Measurements from ENCODE around the gene IER5. TPM values are rescaled to one million over a fixed set of nuclear protein-coding genes. Genes with fewer than 3 reads are reported as not detected.
A peak's percentile ranks its signal among the peaks of the same experiment; 100 is the strongest.

IER5 gene
- total and polyA plus RNA-seq, 9 of the 15 experiments (the other 6 are each of a cell fraction or from before 2014, with no cell fraction given): 2.4 to 32.1 (median 12.0) TPM

GRCh38 chr1:181088079-181089016 is at the start of gene IER5 (continued):
- TF ChIP-seq, protein P1, sequence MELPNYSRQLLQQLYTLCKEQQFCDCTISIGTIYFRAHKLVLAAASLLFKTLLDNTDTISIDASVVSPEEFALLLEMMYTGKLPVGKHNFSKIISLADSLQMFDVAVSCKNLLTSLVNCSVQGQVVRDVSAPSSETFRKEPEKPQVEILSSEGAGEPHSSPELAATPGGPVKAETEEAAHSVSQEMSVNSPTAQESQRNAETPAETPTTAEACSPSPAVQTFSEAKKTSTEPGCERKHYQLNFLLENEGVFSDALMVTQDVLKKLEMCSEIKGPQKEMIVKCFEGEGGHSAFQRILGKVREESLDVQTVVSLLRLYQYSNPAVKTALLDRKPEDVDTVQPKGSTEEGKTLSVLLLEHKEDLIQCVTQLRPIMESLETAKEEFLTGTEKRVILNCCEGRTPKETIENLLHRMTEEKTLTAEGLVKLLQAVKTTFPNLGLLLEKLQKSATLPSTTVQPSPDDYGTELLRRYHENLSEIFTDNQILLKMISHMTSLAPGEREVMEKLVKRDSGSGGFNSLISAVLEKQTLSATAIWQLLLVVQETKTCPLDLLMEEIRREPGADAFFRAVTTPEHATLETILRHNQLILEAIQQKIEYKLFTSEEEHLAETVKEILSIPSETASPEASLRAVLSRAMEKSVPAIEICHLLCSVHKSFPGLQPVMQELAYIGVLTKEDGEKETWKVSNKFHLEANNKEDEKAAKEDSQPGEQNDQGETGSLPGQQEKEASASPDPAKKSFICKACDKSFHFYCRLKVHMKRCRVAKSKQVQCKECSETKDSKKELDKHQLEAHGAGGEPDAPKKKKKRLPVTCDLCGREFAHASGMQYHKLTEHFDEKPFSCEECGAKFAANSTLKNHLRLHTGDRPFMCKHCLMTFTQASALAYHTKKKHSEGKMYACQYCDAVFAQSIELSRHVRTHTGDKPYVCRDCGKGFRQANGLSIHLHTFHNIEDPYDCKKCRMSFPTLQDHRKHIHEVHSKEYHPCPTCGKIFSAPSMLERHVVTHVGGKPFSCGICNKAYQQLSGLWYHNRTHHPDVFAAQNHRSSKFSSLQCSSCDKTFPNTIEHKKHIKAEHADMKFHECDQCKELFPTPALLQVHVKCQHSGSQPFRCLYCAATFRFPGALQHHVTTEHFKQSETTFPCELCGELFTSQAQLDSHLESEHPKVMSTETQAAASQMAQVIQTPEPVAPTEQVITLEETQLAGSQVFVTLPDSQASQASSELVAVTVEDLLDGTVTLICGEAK (IDR thresholded peaks at IDR 0.05): peak; percentile 48; the same call in 1 of the 2 replicates
- TF ChIP-seq, protein P1 (CRISPR knock-in tag; IDR thresholded peaks at IDR 0.05): peak; percentile 38; the same call in 1 of the 2 replicates
- TF ChIP-seq NCOA6 (IDR thresholded peaks at IDR 0.05) (no peak), KAT2B (IDR thresholded peaks at IDR 0.05; ENCODE audit: low read depth, low read length) (no peak), ZFP91 (CRISPR knock-in tag; IDR thresholded peaks at IDR 0.05) (peak; percentile 98), DIDO1 (tag; IDR thresholded peaks at IDR 0.05; ENCODE audit: low read depth) (no peak; the same call in 1 of the 2 replicates), ZNF561 (CRISPR knock-in tag; conservative IDR thresholded peaks at IDR 0.05) (no peak), RFX5 (IDR thresholded peaks at IDR 0.05; ENCODE audit: low read depth, low read length) (peak; percentile 58; the same call in 1 of the 2 replicates), SP2 (IDR thresholded peaks at IDR 0.05; ENCODE audit: extremely low read depth, low read depth, low read length, poor library complexity, severe bottlenecking) (peak; percentile 15), WHSC1 (IDR thresholded peaks at IDR 0.05; ENCODE audit: low read length) (no peak), POLR2AphosphoS5 (IDR thresholded peaks at IDR 0.05; ENCODE audit: control insufficient read depth, insufficient read depth, low read depth, low read length) (peak; percentile 100), FOXJ3 (CRISPR knock-in tag; IDR thresholded peaks at IDR 0.05) (no peak), CBFB (CRISPR knock-in tag; IDR thresholded peaks at IDR 0.05) (peak; percentile 77; the same call in 1 of the 2 replicates)
- TF ChIP-seq, protein P2, sequence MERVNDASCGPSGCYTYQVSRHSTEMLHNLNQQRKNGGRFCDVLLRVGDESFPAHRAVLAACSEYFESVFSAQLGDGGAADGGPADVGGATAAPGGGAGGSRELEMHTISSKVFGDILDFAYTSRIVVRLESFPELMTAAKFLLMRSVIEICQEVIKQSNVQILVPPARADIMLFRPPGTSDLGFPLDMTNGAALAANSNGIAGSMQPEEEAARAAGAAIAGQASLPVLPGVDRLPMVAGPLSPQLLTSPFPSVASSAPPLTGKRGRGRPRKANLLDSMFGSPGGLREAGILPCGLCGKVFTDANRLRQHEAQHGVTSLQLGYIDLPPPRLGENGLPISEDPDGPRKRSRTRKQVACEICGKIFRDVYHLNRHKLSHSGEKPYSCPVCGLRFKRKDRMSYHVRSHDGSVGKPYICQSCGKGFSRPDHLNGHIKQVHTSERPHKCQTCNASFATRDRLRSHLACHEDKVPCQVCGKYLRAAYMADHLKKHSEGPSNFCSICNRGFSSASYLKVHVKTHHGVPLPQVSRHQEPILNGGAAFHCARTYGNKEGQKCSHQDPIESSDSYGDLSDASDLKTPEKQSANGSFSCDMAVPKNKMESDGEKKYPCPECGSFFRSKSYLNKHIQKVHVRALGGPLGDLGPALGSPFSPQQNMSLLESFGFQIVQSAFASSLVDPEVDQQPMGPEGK (CRISPR knock-in tag; IDR thresholded peaks at IDR 0.05; ENCODE audit: borderline replicate concordance): no peak
